Measurements from ENCODE around the gene BABAM2. TPM values are rescaled to one million over a fixed set of nuclear protein-coding genes. Genes with fewer than 3 reads are reported as not detected.

The BABAM2 gene
- total RNA-seq, 4 donors from 2014 or later, result 33.2 to 70.3 (median 38.6) TPM

- Histone ChIP-seq H3K4me3 (replicated peaks in 1 of 3) (no peak overlapping the region), H3K27ac (no peak overlapping the region), H3K9me3 (no peaks in the 10 kb centered on the region), H3K36me3 (no peaks in the 10 kb centered on the region), H3K4me1 (peaks cover 5 to 9% of the 10 kb centered on the region in 2 donors), H3K27me3 (no peaks in the 10 kb centered on the region)
- TF ChIP-seq POLR2A (IDR thresholded peaks at IDR 0.05), result no peak
- no peak for DNase-seq
- 77 to 78% methylated on average over 1 of the region's 1 CpG for WGBS, 2 donors
- intact Hi-C loops (cut with DNase I), result no loop called here
These were observed 4.9 kb upstream of the BABAM2 start for GRCh38 chr2:27885661-27886060.

- Histone ChIP-seq H3K27ac (no peak overlapping the region), H3K9me3 (no peaks in the 10 kb centered on the region), H3K36me3 (no peaks in the 10 kb centered on the region), H3K27me3 (no peaks in the 10 kb centered on the region), H3K4me1 (peaks cover 7 to 12% of the 10 kb centered on the region in 2 donors), H3K4me3 (replicated peaks in 1 of 3) (no peak overlapping the region)
- intact Hi-C loops (cut with DNase I), result no loop called here
- TF ChIP-seq, protein P1, sequence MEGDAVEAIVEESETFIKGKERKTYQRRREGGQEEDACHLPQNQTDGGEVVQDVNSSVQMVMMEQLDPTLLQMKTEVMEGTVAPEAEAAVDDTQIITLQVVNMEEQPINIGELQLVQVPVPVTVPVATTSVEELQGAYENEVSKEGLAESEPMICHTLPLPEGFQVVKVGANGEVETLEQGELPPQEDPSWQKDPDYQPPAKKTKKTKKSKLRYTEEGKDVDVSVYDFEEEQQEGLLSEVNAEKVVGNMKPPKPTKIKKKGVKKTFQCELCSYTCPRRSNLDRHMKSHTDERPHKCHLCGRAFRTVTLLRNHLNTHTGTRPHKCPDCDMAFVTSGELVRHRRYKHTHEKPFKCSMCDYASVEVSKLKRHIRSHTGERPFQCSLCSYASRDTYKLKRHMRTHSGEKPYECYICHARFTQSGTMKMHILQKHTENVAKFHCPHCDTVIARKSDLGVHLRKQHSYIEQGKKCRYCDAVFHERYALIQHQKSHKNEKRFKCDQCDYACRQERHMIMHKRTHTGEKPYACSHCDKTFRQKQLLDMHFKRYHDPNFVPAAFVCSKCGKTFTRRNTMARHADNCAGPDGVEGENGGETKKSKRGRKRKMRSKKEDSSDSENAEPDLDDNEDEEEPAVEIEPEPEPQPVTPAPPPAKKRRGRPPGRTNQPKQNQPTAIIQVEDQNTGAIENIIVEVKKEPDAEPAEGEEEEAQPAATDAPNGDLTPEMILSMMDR (IDR thresholded peaks at IDR 0.05), result no peak
- no peak for TF ChIP-seq POLR2A (IDR thresholded peaks at IDR 0.05)
- DNase-seq, result no peak
- WGBS, 2 donors, result 91 to 97% methylated on average over 6 of the region's 6 CpGs
These were observed 4.2 kb upstream of the BABAM2 start for GRCh38 chr2:27886322-27886721.

GRCh38 chr2:27887111-27887510 is 3.4 kb upstream of the BABAM2 start:
- intact Hi-C loops (cut with DNase I), result no loop called here
- Histone ChIP-seq H3K27me3 (no peaks in the 10 kb centered on the region), H3K4me1 (peaks cover 9 to 16% of the 10 kb centered on the region in 2 donors), H3K4me3 (replicated peaks in 1 of 3) (no peak overlapping the region), H3K27ac (no peak overlapping the region), H3K9me3 (no peaks in the 10 kb centered on the region), H3K36me3 (no peaks in the 10 kb centered on the region)
- 37 to 82% methylated on average over 2 of the region's 2 CpGs for WGBS, 2 donors
- DNase-seq, result no peak
- TF ChIP-seq, protein P1 (IDR thresholded peaks at IDR 0.05), result no peak

DNA sequence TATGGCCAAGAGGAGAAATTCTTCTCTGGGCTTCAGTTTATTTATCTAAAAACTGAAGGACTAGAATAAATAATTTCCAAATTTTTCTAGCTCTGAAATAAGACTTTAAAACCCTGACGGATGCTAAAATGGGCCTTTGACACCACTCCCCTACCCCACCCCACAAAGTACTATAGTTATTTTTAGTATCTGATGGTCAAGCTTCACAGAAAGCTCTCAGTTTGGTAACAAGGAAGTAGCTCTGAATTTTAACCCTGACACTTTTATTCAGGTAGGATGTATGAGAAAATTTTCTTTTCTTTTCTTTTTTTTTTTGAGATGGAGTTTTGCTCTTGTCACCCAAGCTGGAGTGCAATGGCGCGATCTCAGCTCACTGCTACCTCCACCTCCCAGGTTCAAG is 2.7 kb upstream of the BABAM2 start:
- 86 to 91% methylated on average over 3 of the region's 3 CpGs for WGBS, 2 donors
- no peak overlapping the region for H3K27ac ChIP-seq

DNA sequence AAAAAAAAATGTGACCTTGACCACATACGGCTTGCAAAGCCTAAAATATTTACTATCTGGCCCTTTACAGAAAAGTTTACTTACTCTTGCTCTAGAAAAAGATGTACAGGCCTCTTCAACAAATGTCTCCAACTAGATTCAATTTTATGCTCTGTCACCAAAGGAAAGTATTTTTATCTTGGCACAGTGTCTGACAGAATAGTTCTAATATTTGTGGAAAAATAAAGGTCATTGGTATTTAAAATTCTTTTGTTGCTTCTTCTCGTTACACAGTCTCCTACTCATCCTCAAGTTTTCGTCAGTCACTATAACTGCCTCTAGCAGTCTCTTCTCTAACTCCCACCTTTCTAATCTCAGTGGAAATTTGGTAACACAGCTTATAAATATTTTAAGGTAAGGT is 1.7 kb upstream of the BABAM2 start:
- Histone ChIP-seq H3K4me3 (replicated peaks in 1 of 3) (no peak overlapping the region), H3K27me3 (no peaks in the 10 kb centered on the region), H3K27ac (peak overlapping the region in 1 of 3 donors; percentile 98), H3K36me3 (no peaks in the 10 kb centered on the region), H3K9me3 (no peaks in the 10 kb centered on the region), H3K4me1 (peaks cover 9 to 16% of the 10 kb centered on the region in 2 donors)
- no peak for DNase-seq
- WGBS, 2 donors, result 68 to 76% methylated on average over 3 of the region's 3 CpGs
- intact Hi-C loops (cut with DNase I), result no loop called here
- TF ChIP-seq, protein P1 (IDR thresholded peaks at IDR 0.05), result no peak
- TF ChIP-seq POLR2A (IDR thresholded peaks at IDR 0.05), result no peak

More for the DNA sequence above, 2.7 kb upstream of the BABAM2 start:
- TF ChIP-seq POLR2A (IDR thresholded peaks at IDR 0.05), result no peak
- TF ChIP-seq, protein P1 (IDR thresholded peaks at IDR 0.05), result no peak
- peaks cover 9 to 16% of the 10 kb centered on the region in 2 donors for H3K4me1 ChIP-seq
- intact Hi-C loops (cut with DNase I), result no loop called here
- no peak overlapping the region for H3K4me3 ChIP-seq (replicated peaks in 1 of 3)
- DNase-seq, result no peak
- H3K27me3 ChIP-seq, result no peaks in the 10 kb centered on the region
- H3K36me3 ChIP-seq, result no peaks in the 10 kb centered on the region
- H3K9me3 ChIP-seq, result no peaks in the 10 kb centered on the region

DNA sequence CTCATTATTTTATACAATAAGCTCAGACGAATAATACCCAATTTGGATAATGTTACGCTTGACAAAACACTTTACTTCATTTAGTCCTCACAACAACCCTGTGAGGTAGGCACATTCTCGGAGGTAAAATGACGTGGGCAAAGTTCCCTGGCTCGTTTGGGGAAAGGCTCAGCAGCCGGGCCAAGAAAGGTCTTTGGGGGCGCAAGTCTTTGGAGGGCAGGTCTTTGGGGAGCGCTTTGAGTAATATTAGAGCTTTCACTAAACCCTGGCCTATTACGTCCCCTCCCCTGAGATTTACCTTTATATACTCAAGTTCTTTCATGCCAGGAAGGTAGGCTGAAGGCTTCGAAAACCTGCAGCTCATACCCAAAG is 769 bp upstream of the BABAM2 start:
- intact Hi-C loops (cut with DNase I), result loop anchor here (10.0 kb wide), 1 partner anchor 505 kb away; the partner anchor contains the start of gene FOSL2

More for the DNA sequence above, 769 bp upstream of the BABAM2 start:
- DNase-seq, result peak; percentile 23 to 35
- no peaks in the 10 kb centered on the region for H3K36me3 ChIP-seq
- no peaks in the 10 kb centered on the region for H3K9me3 ChIP-seq
- no peaks in the 10 kb centered on the region for H3K27me3 ChIP-seq
- H3K27ac ChIP-seq, result peak overlapping the region in 2 of 3 donors; percentile 93 to 98
- H3K4me3 ChIP-seq (replicated peaks in 1 of 3), result peak overlapping the region; percentile 46 to 90 (median 86)
- WGBS, 2 donors, result 12 to 16% methylated on average over 10 of the region's 10 CpGs
- peaks cover 9 to 16% of the 10 kb centered on the region in 2 donors for H3K4me1 ChIP-seq
- TF ChIP-seq, protein P1 (IDR thresholded peaks at IDR 0.05), result no peak
- TF ChIP-seq POLR2A (IDR thresholded peaks at IDR 0.05), result no peak

All from thyroid gland (tissue), 4 donors.